Loucy (cell line): Measurements from ENCODE around the gene ASAH2B.
A peak's percentile ranks its signal among the peaks of the same experiment; 100 is the strongest.

Source experiments
- H2AFZ ChIP-seq: fragments of 200-600 bp; sonication (generic); 2 replicates; pipeline ENCODE4 v1.6.0; 2016; ENCODE audit warnings: antibody characterized with exemption, mild to moderate bottlenecking, low read length, moderate library complexity
- H3F3A ChIP-seq: fragments of 200-600 bp; 2 replicates; pipeline ENCODE4 v1.6.0; 2016; ENCODE audit warnings: antibody characterized with exemption, low read depth, mild to moderate bottlenecking
- H3K27me3 ChIP-seq: fragments of 200-600 bp; sonication (generic); 2 replicates; pipeline ENCODE4 v1.6.1; 2014; ENCODE audit warnings: low read length, mild to moderate bottlenecking; ENCODE audit not compliant: insufficient read depth, poor library complexity, severe bottlenecking
- H3K36me3 ChIP-seq: fragments of 200-600 bp; sonication (generic); 2 replicates; pipeline ENCODE4 v1.6.1; 2016; ENCODE audit warnings: low read length; ENCODE audit not compliant: insufficient read depth
- H3K4me1 ChIP-seq: fragments of 200-600 bp; sonication (generic); 2 replicates; pipeline ENCODE4 v1.5.1; 2014; ENCODE audit warnings: low read length, mild to moderate bottlenecking; ENCODE audit not compliant: insufficient read depth, poor library complexity, severe bottlenecking
- H3K4me2 ChIP-seq: fragments of 200-600 bp; sonication (generic); 2 replicates; pipeline ENCODE4 v1.6.0; 2014; ENCODE audit warnings: antibody characterized with exemption, low read length, low read depth, mild to moderate bottlenecking; ENCODE audit not compliant: poor library complexity, severe bottlenecking
- H3K4me3 ChIP-seq: fragments of 200-600 bp; sonication (generic); 2 replicates; pipeline ENCODE4 v1.5.1; 2014; ENCODE audit warnings: low read length, mild to moderate bottlenecking, mixed read lengths; ENCODE audit not compliant: poor library complexity, severe bottlenecking
- H3K79me2 ChIP-seq: fragments of 200-600 bp; sonication (generic); 2 replicates; pipeline ENCODE4 v1.6.1; 2014; ENCODE audit warnings: low read length; ENCODE audit not compliant: insufficient read depth
- H3K9ac ChIP-seq: fragments of 200-600 bp; sonication (generic); 2 replicates; pipeline ENCODE4 v1.6.0; 2014; ENCODE audit warnings: mild to moderate bottlenecking, low read depth, low read length, moderate library complexity; ENCODE audit not compliant: poor library complexity, severe bottlenecking
- H3K9me2 ChIP-seq: fragments of 200-600 bp; sonication (generic); replicated peaks from 2 replicates; pipeline ENCODE4 v1.6.1; 2016; ENCODE audit warnings: low read depth, low read length, mixed read lengths
- H3K9me3 ChIP-seq: fragments of 200-600 bp; sonication (generic); 2 replicates; pipeline ENCODE4 v1.6.1; 2014; ENCODE audit warnings: mild to moderate bottlenecking, antibody characterized with exemption, low read length, low read depth; ENCODE audit not compliant: insufficient read depth
- H4K20me1 ChIP-seq: fragments of 200-600 bp; sonication (generic); 2 replicates; pipeline ENCODE4 v1.6.0; 2014; ENCODE audit warnings: antibody characterized with exemption, low read length, mild to moderate bottlenecking; ENCODE audit not compliant: insufficient read depth, poor library complexity, severe bottlenecking
- CTCF ChIP-seq: fragments of 200-600 bp; sonication (generic); conservative IDR thresholded peaks from 2 replicates; pipeline ENCODE4 v1.5.1; 2014; ENCODE audit warnings: mild to moderate bottlenecking, antibody characterized with exemption, low read length
- EZH2phosphoT487 ChIP-seq: fragments of 200-600 bp; IDR thresholded peaks from 2 replicates; pipeline ENCODE4 v1.6.1; 2018; ENCODE audit warnings: antibody characterized with exemption, mild to moderate bottlenecking, moderate library complexity, borderline replicate concordance

ASAH2B gene

DNA sequence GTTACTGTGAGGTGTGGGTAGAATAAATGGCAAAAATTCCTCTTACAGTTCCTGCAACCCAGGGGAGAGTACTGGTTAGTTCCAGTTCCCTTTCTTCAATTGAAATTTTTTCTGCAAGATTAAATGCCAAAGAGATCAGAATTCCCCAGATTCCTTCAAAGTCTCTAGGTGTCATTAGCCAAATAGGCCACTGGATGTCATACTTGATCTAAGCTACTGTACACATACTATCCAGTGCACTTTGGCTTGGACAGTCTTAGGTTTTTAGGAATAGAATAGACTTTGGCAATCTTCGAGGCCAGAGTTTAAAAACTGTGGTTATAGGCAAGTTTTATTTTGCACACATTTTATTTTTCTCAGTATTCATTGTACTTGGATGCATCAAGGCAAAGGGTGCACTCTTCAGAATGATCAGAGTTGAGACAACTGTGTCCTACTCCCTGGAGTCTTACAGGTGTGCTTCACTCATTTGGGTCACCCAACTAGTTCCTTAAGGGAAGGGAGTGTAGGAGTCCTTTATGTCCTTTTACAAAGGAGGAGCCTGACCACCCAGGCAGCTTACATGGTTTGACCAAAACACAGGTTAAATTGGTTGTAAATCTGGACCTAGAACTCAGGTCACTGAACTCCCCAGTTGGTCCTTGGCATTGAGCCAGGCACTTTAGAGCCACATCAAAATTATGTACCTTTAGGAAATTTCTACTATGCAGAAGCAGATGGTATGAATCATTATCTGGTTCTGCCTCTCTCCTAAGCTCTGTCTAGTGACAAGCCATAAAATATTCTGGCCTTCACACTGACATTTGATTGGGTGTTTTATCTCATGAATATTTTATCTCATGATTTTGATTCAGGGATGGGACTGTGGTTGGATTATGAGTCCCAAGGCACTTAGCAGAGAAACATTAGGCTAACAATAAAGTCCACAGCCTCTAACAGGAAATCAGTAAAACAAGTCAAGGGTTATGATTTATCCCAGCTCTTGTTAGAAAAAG lies 49.5 kb downstream of the ASAH2B start:
- no peak overlapping the region for H2AFZ ChIP-seq
- H3K27me3 ChIP-seq, result no peaks in the 10 kb centered on the region
- no peaks in the 10 kb centered on the region for H3K4me1 ChIP-seq
- no peaks in the 10 kb centered on the region for H3K36me3 ChIP-seq
- H3K9me3 ChIP-seq, result no peaks in the 10 kb centered on the region
- no peak overlapping the region for H3K4me2 ChIP-seq
- no peaks in the 10 kb centered on the region for H3K79me2 ChIP-seq
- H3K9ac ChIP-seq, result no peak overlapping the region
- H3F3A ChIP-seq, result no peaks in the 10 kb centered on the region
- H4K20me1 ChIP-seq, result no peaks in the 10 kb centered on the region
- TF ChIP-seq CTCF, result peak; percentile 54
- TF ChIP-seq EZH2phosphoT487, result no peak
- H3K9me2 ChIP-seq, result no peaks in the 10 kb centered on the region
- H3K4me3 ChIP-seq, result no peak overlapping the region

DNA sequence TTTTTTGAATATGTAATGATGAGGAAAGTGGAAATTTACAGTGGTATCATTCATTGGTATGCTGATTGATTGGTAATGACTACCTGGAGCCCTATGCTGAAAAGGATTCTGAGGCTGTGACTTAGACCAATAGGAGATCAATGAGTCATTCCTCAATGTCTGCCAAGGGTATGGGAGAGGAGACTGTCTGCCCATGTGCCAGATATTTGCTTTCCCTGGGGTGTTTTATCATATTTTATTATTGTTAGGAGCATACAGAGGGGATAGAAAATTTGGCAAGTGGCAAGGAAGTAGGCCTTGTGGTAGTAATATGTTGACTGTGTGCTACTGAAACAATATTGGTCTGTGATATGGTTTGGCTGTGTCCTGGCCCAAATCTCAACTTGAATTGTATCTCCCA lies 54.8 kb downstream of the ASAH2B start:
- Histone ChIP-seq H3K4me3 (no peak overlapping the region), H3K4me2 (no peak overlapping the region), H2AFZ (no peak overlapping the region), H3K9me3 (no peaks in the 10 kb centered on the region), H3K79me2 (no peaks in the 10 kb centered on the region), H3K9me2 (no peaks in the 10 kb centered on the region), H3K4me1 (no peaks in the 10 kb centered on the region), H3F3A (no peaks in the 10 kb centered on the region), H3K9ac (no peak overlapping the region), H3K27me3 (no peaks in the 10 kb centered on the region), H3K36me3 (no peaks in the 10 kb centered on the region), H4K20me1 (no peaks in the 10 kb centered on the region)
- TF ChIP-seq EZH2phosphoT487 (no peak), CTCF (no peak)

DNA sequence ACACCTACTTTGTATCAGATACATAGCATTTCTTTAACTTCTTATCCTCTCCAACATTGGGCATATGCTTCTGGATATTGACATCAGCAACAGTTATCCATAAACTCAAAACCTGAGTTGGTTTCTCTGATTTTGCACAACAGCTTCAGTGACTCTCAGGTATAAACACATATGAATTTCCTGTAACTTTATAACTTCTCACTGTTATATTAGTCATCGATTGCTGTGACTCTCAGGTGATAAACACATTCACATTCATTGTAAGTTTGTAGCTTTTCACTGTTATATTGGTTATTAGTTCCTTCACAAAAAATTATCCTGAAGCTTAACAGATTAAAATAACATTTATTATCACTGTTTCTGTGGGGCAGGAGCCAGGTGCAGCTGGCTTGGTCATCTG lies 57.0 kb downstream of the ASAH2B start:
- Histone ChIP-seq H3K36me3 (no peaks in the 10 kb centered on the region), H3K4me3 (no peak overlapping the region), H3K9me3 (no peaks in the 10 kb centered on the region), H3K79me2 (no peaks in the 10 kb centered on the region), H4K20me1 (no peaks in the 10 kb centered on the region), H3K4me2 (no peak overlapping the region), H3K27me3 (no peaks in the 10 kb centered on the region), H3K9me2 (no peaks in the 10 kb centered on the region), H3K4me1 (no peaks in the 10 kb centered on the region), H2AFZ (no peak overlapping the region), H3K9ac (no peak overlapping the region), H3F3A (no peaks in the 10 kb centered on the region)
- TF ChIP-seq EZH2phosphoT487, result no peak

- Histone ChIP-seq H3K27me3 (no peaks in the 10 kb centered on the region), H3K9me3 (no peaks in the 10 kb centered on the region), H3K79me2 (no peaks in the 10 kb centered on the region), H3K4me3 (no peak overlapping the region), H3K36me3 (no peaks in the 10 kb centered on the region), H4K20me1 (no peaks in the 10 kb centered on the region), H3K4me2 (no peak overlapping the region), H3K9ac (no peak overlapping the region), H3F3A (no peaks in the 10 kb centered on the region), H3K4me1 (no peaks in the 10 kb centered on the region), H2AFZ (no peak overlapping the region), H3K9me2 (no peaks in the 10 kb centered on the region)
- no peak for TF ChIP-seq EZH2phosphoT487
- TF ChIP-seq CTCF, result no peak
Measured at GRCh38 chr10:50798297-50798696, 58.6 kb downstream of the ASAH2B start.
